Measurements from ENCODE around the gene POSTN. TPM values are rescaled to one million over a fixed set of nuclear protein-coding genes. Genes with fewer than 3 reads are reported as not detected.

POSTN gene
- total and polyA plus RNA-seq, 2 of the 4 experiments (the other 2 are of a cell fraction), result 32.6 to 44.7 TPM

DNA sequence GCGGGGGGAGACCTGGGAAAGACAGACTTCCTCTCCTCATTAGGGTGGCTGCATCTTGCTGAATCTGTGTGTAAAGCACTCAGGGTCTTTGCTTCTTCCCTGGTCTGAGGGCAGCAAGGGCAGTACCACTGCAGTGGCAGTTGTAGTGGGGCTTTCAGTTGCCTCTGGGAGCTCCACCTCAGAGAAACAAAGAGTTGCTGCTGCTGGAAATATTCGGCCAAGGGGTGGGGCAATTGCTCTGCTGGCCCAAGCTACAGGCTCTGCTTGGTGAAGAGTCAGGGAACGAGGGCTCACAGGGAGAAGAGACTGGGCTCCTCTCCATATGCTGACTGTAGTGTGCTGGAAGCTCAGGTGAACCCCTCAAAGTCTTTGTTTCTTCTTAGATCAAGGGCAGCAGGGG lies 52.5 kb downstream of the POSTN start:
- Histone ChIP-seq H2BK5ac (ENCODE audit: low read depth, low read length, poor library complexity, severe bottlenecking) (no peak overlapping the region), H2AFZ (replicated peaks; ENCODE audit: low read length, poor library complexity) (peak overlapping the region; percentile 43), H3K27ac (ENCODE audit: insufficient read depth, low read length) (no peak overlapping the region), H3K9me3 (ENCODE audit: control insufficient read depth, insufficient read depth, low read length) (peaks cover 2% of the 10 kb centered on the region; the same call in 1 of the 2 replicates), H2AK5ac (ENCODE audit: low read depth, low read length) (no peak overlapping the region), H3K9ac (ENCODE audit: low read depth, low read length) (no peak overlapping the region), H3K4me2 (ENCODE audit: low read depth, low read length) (no peak overlapping the region), H3K18ac (ENCODE audit: low read depth, low read length) (no peak overlapping the region), H3K79me1 (ENCODE audit: low read depth in 1 of 2, low read length in 2 of 2) (no peaks in the 10 kb centered on the region), H3K27me3 (ENCODE audit: control insufficient read depth, insufficient read depth, low read length) (no peaks in the 10 kb centered on the region), H3K23ac (ENCODE audit: low read depth, low read length) (no peak overlapping the region), H3K14ac (replicated peaks; ENCODE audit: low read depth, low read length) (no peak overlapping the region), H3K4me1 (ENCODE audit: control insufficient read depth, insufficient read depth, low read length) (no peaks in the 10 kb centered on the region), H3K4ac (ENCODE audit: low read depth, low read length) (no peak overlapping the region), H2BK20ac (ENCODE audit: low read depth, low read length) (no peak overlapping the region), H4K5ac (ENCODE audit: low read depth, low read length) (no peak overlapping the region), H2AK9ac (replicated peaks; ENCODE audit: low read depth, low read length, poor library complexity) (no peak overlapping the region), H3K36me3 (ENCODE audit: control insufficient read depth, insufficient read depth, low read length) (no peaks in the 10 kb centered on the region), H2BK120ac (ENCODE audit: low read depth, low read length) (no peak overlapping the region), H4K8ac (ENCODE audit: low read depth in 2 of 2, low read length in 2 of 2) (no peak overlapping the region), H2BK15ac (ENCODE audit: low read depth, low read length) (no peak overlapping the region), H4K91ac (ENCODE audit: insufficient read depth, low read depth, low read length) (no peak overlapping the region), H4K20me1 (ENCODE audit: insufficient read depth, low read length) (no peaks in the 10 kb centered on the region), H3K4me3 (ENCODE audit: insufficient read depth, low read depth, low read length) (no peak overlapping the region), H3K9me1 (ENCODE audit: insufficient read depth, low read length) (no peaks in the 10 kb centered on the region), H3K56ac (ENCODE audit: extremely low read depth, insufficient read depth, low read length) (no peak overlapping the region)
- TF ChIP-seq RAD21 (IDR thresholded peaks at IDR 0.05; ENCODE audit: low read length) (no peak), FOS (IDR thresholded peaks at IDR 0.05; ENCODE audit: low read depth, low read length) (no peak)
- TF ChIP-seq, protein P1, sequence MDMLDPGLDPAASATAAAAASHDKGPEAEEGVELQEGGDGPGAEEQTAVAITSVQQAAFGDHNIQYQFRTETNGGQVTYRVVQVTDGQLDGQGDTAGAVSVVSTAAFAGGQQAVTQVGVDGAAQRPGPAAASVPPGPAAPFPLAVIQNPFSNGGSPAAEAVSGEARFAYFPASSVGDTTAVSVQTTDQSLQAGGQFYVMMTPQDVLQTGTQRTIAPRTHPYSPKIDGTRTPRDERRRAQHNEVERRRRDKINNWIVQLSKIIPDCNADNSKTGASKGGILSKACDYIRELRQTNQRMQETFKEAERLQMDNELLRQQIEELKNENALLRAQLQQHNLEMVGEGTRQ (IDR thresholded peaks at IDR 0.05; ENCODE audit: low read depth, low read length), result no peak
- TF ChIP-seq, protein P2, sequence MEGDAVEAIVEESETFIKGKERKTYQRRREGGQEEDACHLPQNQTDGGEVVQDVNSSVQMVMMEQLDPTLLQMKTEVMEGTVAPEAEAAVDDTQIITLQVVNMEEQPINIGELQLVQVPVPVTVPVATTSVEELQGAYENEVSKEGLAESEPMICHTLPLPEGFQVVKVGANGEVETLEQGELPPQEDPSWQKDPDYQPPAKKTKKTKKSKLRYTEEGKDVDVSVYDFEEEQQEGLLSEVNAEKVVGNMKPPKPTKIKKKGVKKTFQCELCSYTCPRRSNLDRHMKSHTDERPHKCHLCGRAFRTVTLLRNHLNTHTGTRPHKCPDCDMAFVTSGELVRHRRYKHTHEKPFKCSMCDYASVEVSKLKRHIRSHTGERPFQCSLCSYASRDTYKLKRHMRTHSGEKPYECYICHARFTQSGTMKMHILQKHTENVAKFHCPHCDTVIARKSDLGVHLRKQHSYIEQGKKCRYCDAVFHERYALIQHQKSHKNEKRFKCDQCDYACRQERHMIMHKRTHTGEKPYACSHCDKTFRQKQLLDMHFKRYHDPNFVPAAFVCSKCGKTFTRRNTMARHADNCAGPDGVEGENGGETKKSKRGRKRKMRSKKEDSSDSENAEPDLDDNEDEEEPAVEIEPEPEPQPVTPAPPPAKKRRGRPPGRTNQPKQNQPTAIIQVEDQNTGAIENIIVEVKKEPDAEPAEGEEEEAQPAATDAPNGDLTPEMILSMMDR (conservative IDR thresholded peaks at IDR 0.05; ENCODE audit: low read depth, low read length), result no peak
- ChIA-PET POLR2A (ENCODE audit: unreplicated experiment) (no interaction called here), CTCF (interaction anchor here (0.6 to 1.1 kb wide), 3 partner anchors 10 to 67 kb away, joined by 3 to 5 read pairs (median 3); no protein-coding TSS in a partner anchor)
- dilution Hi-C loops (cut with HindIII; ENCODE audit: low sequenced_read_pairs, unreplicated experiment) (no loop called here), intact Hi-C loops (cut with micrococcal nuclease) (no loop called here), in situ Hi-C loops (cut with MboI; ENCODE audit: low sequenced_read_pairs) (no loop called here)
- 80% methylated on average over 1 of the region's 3 CpGs; no CpG with 5 or more reads in 1 of the 2 experiments for WGBS, 2 experiments (ENCODE audit: extremely low coverage in 2 of 2, insufficient read length in 1 of 2)
- BruUV-seq (replicated peaks), result no TSS peak
- no peak for ATAC-seq (ENCODE audit: low read depth)
- no peak for DNase-seq
